GM21786 (cell line): ENCODE results near the gene GRIK2.

Experiments
- ATAC-seq: cut with Tn5 transposase; IDR thresholded peaks from one replicate; pipeline ENCODE4 v1.9.1; 2021; ENCODE audit not compliant: unreplicated experiment

Gene GRIK2

DNA sequence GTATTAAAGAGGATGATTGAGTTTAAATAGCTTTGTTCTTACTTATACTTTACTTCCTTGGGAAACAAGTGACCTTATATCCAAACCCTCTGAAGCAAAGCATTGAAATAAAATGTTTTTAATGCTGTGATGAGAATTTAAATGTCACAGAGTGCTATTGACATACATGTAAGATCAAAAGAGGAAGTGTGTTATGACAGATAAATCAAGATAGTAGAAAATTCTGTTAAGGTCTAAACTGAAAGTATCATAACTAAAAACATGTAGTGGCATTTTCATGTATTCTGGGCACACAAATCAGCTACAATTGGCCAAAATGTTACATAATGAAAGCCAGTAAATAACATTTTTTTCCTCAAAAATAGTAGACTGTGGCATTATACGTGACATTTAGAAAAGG is 318.0 kb downstream of the GRIK2 start:
- no peak for ATAC-seq

DNA sequence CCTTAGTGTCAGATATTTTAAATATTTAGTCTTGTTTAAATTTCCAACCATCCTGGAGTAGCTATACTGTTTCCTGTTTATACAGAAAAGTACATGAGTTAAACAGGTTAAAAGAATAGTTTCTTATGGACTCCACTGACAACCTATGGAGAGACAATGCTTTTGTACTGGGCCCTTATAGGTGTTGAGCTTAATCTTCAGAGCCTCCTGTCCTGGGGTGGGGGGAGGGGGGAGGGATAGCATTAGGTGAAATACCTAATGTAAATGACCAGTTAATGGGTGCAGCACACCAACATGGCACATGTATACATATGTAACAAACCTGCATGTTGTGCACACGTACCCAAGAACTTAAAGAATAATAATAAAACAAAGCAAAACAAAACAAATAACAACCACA is 322.9 kb downstream of the GRIK2 start:
- no peak for ATAC-seq

DNA sequence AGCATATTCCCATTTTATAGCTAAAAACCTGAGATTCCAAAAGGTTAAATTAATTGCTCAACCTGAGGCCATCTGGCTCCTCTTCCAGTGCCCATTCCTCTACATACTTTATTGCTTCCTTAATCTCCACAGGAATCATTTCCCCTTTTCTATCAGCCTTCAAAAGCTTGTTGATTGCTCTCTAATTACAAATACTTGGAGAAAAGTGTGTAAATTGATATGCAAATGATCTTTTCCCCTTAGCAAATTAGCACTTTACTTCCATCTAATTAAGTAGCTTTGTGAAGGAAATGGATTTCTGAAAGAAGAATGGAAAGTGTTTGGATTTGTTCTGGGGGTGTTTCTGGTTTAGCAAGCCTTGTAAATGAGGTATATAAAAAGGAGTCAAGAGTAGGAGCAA is 323.3 kb downstream of the GRIK2 start:
- no peak for ATAC-seq

DNA sequence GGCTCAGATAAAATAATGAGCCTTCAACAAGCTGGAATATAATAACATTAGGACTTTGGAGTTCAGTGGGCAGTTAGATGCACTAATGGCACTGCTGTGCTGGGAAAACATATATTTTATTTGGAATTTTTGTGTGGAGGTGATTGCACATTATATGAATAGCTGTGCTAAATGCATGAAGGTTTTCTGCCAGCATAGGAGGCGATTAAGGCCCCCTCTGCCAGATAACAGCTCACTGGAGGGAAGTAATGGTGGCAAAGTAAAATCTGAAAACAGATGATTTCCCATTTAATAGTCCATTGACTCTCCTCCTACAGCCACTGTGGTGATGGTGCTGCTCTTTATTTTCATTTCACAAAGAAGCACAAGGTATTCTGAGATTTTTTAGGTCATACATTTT is 326.0 kb downstream of the GRIK2 start:
- ATAC-seq: no peak

DNA sequence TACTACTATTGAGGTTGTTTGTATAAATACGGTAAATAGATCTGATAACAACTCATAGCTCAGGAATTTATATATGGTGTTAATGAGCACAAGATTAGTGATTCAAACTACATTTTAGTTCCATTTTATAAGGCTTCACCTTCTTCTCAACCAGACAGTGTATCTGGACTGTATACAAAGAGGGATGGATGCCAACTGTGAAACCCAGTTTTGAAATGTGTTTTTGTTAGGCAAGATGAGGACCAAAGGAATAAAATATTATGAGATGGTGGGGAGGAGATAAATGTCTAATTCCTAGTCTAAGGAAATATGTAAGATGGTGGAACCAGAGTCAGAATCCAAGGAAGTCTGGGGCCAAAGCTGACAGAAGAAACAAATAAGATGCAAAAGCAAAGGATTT is 329.0 kb downstream of the GRIK2 start:
- ATAC-seq: no peak

DNA sequence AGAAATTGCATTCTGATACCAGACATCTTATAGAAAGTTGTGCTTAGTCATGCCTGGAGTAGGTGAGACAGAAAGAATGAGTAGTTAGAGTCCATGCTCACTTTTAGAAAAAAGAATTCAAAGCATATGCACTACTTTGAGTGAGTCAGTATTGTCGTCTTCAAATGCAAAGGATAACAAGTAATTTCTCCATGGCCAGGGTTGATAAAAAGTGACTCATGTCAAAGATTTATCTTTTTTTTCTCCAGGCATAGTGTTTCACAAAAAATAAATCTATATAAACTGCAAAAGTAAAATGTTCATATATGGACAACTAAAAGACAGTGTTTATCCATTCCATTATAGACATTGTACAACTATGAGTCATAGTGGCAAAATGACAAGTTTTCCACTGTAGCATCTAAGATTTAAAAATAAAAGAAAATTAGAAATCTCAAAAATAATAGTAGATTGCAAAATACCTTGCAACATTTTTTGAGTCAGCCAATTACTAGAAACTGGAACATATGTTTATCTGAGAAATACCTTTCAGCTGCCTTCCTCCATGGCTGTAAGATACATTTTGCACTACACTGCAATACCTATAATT is 329.6 kb downstream of the GRIK2 start:
- ATAC-seq: no peak

DNA sequence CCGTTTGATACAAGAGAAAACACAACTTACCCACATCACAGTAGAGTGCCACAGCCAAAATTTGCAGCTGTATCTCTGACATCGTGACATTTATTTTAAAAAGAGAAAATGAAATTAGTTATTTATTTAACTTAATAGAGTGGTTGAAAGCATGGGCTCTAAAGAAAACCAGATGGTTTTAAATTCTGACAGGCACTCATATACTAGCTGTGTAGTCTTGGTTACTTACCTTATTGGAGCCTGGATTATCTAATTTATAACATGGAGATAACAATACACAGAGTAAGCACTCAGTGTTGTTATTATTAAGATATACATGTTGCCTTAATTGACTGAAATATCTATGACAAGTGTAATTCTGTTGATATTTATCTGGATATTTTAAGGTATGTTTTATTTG is 334.9 kb downstream of the GRIK2 start:
- ATAC-seq: no peak

DNA sequence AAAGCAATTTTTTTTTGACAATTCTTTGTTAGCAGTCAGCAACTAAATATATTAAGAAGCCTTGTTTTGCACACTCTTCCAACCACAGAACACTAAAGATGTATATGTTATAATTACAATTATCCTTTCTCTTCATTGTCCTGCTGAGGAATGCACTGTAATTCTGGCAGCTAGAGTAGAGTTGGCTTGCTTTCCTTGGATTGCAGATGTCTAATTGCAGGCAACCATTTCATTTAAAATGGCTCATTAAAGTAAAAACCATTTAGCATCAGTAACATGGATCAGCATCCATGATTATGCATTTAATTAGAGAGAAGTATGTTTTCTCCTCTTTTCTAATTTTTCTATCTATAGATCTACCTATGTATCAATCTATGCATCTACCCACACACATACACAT is 335.4 kb downstream of the GRIK2 start:
- no peak for ATAC-seq

DNA sequence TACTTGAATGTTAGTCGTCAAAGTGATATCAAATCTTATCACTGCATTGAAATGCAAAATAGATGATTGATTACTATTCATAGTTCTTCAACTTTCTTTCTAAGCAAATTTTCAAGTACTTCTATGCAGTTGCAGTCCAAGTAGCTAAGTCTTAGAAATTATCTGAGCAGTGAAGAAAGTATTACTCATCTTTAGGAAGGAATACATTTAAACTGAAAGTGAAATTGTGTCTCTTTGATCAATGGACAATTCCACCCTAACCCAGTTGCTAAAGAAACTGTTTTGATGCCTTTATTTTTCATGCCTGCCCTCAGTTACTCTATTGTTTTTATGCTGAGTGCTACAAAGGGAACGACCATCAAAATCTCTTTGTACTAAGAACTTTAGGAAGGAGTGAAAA is 337.4 kb downstream of the GRIK2 start:
- ATAC-seq: no peak

DNA sequence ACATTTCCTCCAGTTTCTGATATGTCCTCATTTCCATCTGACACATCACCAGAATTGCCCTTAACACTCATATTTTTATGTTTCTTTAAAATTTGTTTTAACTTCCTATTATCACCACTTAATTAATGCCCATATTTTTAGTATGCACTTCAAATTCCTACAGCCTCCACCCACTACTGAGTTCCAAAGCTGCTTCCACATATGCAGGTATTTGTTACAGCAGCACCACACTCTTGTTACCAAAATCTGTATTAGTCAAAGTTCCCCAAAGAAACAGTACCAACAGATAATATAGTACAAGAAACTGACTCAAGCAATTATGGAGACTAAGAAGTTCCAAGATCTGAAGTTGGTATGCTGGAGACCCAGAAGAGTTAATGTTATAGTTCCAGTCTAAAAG is 340.4 kb downstream of the GRIK2 start:
- ATAC-seq: no peak

DNA sequence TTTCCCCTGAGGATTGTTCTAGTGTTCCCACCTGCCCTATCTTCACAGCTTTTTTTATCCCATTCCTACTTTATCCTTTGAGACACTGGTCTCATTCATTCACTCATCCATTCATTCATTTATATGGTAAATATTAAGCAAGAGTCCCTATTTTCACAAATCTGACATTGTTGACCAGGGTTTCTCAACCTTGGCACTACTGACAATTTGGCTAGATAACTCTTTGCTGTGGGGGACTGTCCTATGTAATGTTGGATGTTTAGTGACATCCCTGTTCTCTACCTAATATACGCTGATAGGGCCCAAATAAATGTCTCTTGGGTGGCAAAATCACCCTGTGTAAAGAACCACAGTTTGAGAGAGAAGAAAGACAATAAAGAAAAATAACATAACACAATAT is 345.0 kb downstream of the GRIK2 start:
- no peak for ATAC-seq

DNA sequence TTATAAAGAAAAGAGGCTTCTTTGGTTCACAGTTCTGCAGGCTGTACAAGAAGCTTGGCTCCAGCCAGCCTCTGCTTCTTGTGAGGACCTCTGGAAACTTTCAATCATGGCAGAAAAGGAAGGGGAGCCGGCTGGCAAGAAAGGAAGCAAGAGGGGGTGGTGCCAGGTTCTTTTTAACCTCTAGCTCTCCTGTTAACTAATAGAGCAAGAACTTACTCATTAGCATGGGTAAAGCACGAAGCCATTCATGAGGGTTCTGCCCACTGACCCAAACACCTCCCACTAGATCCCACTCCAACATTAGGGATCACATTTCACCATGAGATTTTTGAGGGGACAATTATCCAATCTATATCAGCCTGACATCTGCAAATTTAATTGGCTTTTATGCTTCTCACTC is 347.1 kb downstream of the GRIK2 start:
- ATAC-seq: no peak

DNA sequence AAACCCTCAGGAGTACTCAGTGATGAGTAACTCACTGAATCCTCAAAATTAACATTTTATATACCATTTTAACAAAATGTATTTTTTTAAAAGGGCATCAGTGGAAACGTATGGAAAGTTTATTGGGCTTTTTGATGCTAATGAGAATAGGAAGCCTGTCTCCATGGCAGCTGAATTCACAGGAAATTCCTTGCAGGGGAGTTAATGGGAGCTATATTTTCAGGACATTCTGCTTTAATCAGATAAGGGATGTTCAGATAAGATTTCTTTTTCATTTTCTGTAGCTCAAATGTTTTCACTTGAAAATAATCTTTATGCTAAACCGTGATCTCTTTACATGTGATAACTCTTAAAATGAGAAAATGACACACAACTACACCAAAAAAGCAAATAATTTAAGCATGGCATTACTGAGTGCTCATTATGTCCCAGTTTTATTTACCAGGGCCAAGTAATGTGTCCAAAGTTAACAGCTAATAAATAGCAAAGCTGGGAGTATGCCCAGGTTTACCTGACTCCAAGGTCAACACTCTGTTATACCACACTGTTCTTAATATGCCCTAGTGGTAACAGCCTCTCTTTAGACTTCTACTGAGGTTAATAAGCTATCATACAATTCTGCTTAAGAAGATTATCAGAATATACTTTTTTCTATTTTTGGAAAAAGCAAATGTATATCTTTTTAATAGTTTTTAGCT is 348.1 kb downstream of the GRIK2 start:
- ATAC-seq: no peak

DNA sequence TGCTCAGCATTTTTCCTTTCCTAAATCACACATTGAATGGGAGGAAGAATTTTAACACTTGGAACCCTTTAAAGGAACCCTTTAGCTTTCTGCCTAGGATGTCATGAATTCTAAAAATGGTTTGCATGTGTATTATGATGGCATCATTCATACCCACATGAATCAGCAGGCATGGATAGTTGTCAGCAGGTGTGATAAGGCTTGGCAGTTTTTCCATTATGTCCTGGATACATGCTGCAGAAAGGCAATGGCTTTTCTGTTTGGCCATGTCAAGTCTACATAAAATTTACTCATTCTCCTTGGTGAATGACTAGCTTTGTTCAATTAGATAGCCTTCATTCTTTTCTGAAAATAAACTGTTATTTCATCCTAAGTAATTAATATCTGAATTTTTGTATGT is 353.7 kb downstream of the GRIK2 start:
- ATAC-seq: no peak

DNA sequence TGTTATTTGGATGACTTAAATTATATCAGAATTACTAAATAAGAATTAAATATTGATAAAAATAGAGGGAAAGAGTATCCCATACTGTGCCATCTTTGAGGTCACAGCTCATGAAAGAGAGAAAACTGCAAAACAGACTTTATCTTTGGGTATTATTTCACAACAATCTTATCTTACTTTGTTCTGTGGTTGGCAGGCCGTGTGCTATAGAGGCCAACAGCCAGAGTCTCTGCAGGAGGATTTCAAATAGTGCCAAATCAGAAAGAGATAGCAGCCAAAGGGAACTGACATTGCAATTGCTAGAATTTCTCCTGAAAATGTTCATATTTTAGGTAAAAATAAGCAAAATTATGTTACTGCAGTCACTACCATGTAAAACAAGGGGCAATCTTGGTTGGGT is 354.2 kb downstream of the GRIK2 start:
- ATAC-seq: no peak

DNA sequence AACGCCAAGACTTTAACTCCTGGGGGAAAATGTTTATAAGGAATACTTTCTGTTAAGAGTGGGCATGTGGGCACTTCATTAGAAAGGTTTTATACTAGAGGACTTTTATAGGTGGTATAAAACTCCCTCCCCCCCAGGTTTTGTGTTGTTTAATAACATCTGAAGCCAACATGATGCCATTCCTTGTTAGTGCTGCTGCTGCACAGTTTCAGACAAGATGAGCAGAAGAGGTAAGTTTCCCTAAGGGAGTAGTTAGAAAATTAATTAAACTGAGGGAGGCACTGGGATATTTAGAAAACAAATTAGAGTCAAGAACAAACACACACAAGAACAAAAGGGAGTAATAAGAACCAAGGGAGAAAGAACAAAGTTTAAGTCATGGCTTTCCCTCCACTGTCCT is 362.4 kb downstream of the GRIK2 start:
- no peak for ATAC-seq

DNA sequence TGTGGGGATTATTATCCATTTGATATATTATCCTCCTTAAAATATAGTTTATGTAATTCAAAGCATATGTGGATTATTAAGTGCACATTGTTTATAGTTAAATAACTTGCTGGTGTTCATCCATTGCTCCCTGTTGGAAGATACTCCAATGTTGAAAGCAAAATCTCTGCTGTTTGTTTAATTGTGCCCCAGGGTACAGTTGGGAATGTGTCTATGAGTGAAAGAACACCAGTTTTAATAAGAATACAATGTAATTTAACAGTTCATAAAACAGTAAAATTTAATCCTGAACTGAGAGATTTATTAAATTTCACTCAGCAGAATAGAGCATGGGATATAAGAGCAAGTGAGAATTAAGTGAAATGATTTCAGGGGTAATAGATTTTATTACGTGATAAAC is 364.9 kb downstream of the GRIK2 start:
- no peak for ATAC-seq

DNA sequence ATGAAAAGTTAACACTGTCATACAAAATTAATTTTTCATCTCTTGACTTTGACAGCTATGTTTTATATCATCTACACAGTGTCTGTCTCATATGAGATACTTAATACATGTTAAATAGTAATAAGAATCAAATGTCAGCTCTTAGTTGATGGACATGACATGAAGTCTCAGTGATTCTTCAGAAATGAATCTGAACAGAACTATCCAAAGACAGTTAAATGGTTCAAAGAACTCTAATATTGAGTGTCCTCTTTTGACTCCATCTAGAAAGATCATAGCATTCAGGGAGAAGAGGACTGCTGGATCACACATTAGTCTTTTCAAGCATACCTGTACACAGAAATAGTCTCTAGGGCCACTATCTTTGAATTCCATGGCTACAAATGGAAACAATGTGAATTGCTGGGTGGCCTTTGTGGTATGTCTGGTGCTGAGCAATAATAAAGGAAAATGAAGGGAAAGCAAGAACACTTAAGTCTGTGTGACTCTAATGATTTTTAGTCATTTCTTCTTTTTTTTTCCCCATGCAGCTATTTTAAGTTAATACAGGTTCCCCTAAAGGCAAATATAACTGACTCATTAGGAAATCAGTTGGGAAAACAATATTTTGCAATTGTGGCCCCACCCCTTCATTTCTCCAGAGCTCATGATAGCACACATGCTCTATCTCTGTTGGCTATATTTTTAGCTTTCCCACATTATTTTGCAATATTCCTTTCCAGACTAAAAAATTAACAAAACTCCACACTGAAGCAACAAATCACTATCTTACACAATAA is 367.5 kb downstream of the GRIK2 start:
- ATAC-seq: no peak

DNA sequence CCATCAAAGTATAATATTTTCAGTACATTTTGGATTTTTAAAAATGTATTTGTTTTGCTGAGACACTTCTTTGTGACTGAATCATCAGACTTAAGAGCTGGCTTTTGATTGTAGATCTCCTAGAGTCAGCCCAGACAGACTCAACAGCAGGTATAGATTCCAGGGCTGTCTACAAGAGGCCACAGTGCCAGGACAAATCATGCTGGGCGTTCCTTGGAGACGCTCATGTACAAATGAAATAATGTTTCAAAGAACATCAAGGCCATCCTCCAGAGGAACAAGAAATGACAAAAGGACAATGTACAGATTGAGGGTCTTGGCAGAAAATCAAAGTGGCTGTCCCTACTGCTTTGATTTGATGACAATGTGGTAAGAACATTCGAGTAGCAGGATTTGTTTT is 369.3 kb downstream of the GRIK2 start:
- no peak for ATAC-seq

DNA sequence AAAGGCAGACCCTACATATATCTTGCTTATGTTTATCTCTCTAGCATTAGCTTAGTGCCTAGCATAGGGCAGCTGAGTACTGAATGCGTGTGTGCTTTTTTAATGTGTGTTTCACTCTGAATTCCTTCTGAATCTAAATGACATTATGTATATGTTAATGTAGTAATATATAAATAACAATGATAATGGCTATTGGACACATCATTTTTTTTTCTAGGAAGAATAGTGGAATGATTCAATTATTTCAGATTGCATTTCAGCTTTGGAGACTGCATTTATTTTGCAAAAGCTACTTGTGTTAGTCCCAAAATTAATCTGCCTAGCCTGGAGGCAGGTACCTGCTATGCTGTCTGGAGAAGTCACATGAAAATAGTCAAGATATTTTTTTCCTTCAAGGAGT is 371.8 kb downstream of the GRIK2 start:
- ATAC-seq: no peak

DNA sequence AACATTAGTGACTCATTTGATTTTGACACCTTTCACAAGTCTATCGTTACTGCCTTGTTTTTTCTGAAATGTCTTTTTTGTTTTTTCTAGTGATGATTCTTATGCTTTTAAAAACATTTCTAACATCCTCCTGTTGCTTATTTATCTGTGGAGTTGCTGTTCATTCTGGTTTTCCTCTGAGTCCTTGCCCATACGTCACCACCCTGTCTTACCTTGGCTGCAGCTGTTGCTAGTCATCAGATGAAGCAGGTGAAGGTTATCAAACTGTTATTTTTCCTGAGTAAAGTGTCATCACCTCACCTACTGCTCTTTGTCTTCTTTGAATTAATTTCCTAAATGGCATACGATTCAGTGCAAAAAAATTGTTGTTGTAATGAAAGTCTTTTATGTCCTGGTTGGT is 376.6 kb downstream of the GRIK2 start:
- no peak for ATAC-seq

DNA sequence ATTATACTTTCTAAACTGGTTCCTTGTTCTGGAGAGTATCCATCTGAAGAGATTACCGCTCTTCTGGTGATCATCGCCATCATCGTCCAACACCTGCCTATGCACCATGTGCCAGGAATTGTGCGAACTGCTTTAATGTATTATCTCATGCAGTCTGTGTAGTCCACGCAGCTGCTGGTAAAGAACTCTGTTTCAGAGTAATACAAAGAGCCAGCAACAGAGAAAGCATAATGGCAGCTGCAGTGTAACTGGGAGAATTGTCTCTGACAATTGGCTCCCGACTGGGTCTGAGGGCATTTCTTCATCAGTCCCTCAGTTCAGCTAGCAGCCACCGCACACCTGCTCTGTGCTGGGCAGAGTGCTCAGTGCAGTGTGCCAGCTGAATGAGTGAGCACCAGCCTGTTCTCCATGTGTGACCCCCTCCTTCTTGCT is 383.4 kb downstream of the GRIK2 start:
- ATAC-seq: no peak
